IMR-90 (cell line): ENCODE data around the gene FBXL20.

Experiments used
- CHD1 ChIP-seq: IDR thresholded peaks from 2 replicates; pipeline ENCODE4 v1.6.1; 2012; ENCODE audit warnings: low read depth, low read length, improper control_type of control experiment
- FOS ChIP-seq: fragments of 150-350 bp; IDR thresholded peaks from 2 replicates; pipeline ENCODE4 v1.6.1; 2016; ENCODE audit warnings: low read depth, low read length
- POLR2A ChIP-seq: IDR thresholded peaks from 2 replicates; pipeline ENCODE4 v1.6.1; 2012; ENCODE audit warnings: mild to moderate bottlenecking, low read depth, low read length
- TF ChIP-seq, protein P1 (sequence below): conservative IDR thresholded peaks from 2 replicates; pipeline ENCODE4 v1.5.1; 2012; ENCODE audit warnings: mild to moderate bottlenecking, low read depth, low read length, improper control_type of control experiment
- TF ChIP-seq, protein P2 (sequence below): fragments of 150-350 bp; IDR thresholded peaks from 2 replicates; pipeline ENCODE4 v1.6.1; 2016; ENCODE audit warnings: low read depth, mild to moderate bottlenecking, low read length, moderate library complexity, borderline replicate concordance

DNA sequence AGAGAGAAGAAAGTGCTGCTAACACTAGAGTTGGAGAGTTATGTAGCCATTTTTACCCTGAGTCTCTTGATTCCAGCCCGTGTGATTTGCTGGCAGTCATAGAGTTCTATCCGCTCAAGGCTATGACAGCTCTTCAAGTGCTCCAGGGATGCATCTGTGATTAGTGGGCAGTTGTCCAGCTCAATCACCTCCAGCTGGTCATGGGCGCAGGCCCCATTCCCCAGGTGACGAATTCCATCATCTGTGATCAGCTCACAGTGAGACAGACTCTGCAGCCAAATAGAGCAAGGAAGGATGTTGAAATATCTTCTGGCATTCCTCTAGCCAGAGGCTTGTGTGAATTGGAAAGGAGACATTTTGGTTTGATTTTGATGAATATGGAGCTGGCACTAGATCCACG is 137.3 kb downstream of the FBXL20 start:
- TF ChIP-seq, protein P1, sequence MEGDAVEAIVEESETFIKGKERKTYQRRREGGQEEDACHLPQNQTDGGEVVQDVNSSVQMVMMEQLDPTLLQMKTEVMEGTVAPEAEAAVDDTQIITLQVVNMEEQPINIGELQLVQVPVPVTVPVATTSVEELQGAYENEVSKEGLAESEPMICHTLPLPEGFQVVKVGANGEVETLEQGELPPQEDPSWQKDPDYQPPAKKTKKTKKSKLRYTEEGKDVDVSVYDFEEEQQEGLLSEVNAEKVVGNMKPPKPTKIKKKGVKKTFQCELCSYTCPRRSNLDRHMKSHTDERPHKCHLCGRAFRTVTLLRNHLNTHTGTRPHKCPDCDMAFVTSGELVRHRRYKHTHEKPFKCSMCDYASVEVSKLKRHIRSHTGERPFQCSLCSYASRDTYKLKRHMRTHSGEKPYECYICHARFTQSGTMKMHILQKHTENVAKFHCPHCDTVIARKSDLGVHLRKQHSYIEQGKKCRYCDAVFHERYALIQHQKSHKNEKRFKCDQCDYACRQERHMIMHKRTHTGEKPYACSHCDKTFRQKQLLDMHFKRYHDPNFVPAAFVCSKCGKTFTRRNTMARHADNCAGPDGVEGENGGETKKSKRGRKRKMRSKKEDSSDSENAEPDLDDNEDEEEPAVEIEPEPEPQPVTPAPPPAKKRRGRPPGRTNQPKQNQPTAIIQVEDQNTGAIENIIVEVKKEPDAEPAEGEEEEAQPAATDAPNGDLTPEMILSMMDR: no peak
- TF ChIP-seq, protein P2, sequence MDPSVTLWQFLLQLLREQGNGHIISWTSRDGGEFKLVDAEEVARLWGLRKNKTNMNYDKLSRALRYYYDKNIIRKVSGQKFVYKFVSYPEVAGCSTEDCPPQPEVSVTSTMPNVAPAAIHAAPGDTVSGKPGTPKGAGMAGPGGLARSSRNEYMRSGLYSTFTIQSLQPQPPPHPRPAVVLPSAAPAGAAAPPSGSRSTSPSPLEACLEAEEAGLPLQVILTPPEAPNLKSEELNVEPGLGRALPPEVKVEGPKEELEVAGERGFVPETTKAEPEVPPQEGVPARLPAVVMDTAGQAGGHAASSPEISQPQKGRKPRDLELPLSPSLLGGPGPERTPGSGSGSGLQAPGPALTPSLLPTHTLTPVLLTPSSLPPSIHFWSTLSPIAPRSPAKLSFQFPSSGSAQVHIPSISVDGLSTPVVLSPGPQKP: no peak
- TF ChIP-seq POLR2A: no peak
- TF ChIP-seq CHD1: no peak
- TF ChIP-seq FOS: no peak
